Stimulated activated CD4-positive, alpha-beta T cell treated with anti-CD3 and anti-CD28 coated beads, Interleukin-2, amount 100 ng/mL, for 24 hours (primary cell): Measurements from ENCODE around the gene ABHD6.
"Not testable (repeated sequence)": the region's sequence is repeated elsewhere in the genome, so short reads cannot be mapped to it uniquely, and the experiment has no call there.

Source experiments
- DNase-seq, 2 donors: peaks; one replicate each; pipeline ENCODE4 v3.0.0-alpha.2; 2020

Gene ABHD6

GRCh38 chr3:58237238-58237940 lies at the start of gene ABHD6:
Gene ABHD6, plus strand, starts transcription at chr3:58237792. Its CDS starts 18,795 bp downstream, at chr3:58256587.
- peak; percentile 85 for DNase-seq

DNA sequence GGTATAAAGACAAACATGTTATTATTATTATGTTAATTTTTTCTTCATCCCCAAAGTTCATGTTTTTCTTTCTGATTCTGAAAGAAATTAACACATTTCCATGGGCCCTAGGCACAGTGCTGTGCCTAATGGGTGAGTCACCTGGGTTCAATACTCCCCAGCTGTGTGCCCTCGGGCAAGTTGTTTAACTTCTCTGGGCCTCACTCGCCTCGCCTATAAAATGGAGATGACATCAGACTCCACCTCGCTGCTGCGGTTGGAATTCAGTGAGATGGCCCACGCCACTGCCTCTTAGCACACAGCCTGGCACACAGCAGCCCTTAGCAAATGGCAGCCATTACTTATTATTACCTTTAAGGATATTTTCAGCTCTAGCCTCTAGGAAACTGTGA lies 49.4 kb upstream of the ABHD6 start:
- no peak for DNase-seq

DNA sequence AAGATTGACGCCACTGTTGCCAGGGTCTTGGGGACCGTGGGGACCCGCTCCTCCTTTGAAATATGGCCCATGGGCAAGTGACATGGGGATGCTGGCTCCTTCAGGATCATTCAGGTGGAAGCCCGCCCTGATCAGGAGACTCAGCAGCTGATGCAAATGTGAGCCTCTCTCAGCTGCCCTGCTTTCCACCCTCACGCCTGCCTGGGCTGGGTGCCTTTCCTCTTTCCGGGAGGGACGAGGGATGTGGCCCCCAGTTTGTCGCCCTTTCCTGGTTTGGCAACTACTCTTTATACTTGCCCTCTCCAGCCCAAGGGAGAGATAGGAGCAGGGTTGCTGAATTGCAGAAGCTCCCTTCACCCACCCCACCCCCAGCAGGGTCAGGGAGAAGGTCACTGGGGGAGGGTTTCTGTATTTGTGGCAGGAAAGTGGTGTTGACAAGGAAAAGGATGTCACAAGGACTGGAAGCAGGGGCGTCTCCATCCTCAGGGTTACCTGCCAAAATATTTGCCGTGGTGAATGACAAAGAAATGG lies 48.6 kb upstream of the ABHD6 start:
- DNase-seq = no peak

DNA sequence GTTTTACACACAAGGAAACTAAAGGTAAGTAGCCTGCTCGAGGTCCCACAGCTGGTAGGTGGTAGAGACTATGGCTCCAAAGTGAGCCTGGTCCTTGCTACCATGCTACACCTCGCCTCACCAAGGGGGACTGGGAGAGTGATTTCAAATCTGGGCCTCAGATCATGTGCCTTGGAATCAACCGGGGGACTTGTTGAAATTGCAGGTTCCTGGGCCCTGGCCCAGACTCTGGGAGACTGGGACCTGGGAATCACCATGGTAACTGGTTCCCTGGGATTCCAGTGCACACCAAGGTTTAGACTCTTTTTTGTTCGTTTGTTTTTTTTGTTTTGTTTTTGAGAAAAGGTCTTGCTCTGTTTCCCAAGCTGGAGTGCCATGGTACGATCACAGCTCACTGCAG lies 47.9 kb upstream of the ABHD6 start:
- DNase-seq = no peak

GRCh38 chr3:58190291-58190690 lies 47.3 kb upstream of the ABHD6 start:
- no peak for DNase-seq

- DNase-seq = no peak
Observed at GRCh38 chr3:58190882-58191281, 46.7 kb upstream of the ABHD6 start.

DNA sequence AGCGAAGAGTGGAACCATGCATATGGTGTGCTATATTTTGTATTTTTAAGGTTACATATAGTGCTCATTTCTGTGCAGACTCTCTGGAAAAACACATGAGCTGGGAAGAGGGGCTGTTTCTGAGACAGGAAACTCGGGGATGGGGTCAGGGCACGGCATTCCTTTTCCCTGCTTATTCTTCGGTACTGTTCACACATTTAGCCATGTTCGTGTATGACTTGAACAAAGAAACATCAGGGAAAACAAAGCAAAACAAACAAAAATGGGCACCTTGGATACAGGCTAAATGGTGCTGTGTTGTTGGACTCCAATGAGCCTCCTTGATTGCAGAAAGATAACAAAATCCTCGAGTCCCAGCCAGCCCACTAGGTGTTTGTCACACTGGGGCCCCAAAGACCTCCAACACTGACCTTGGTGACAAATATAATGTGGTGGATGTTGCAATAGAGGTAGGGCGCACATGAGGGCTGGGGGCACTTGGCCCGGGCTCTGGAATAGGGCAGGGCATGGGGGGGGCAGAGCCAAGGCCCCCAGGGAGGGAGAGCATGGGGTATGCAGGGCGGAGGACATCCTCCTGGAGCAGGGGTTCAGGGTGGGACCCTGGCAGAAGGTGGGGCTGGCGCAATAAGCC lies 46.1 kb upstream of the ABHD6 start:
- DNase-seq = no peak

DNA sequence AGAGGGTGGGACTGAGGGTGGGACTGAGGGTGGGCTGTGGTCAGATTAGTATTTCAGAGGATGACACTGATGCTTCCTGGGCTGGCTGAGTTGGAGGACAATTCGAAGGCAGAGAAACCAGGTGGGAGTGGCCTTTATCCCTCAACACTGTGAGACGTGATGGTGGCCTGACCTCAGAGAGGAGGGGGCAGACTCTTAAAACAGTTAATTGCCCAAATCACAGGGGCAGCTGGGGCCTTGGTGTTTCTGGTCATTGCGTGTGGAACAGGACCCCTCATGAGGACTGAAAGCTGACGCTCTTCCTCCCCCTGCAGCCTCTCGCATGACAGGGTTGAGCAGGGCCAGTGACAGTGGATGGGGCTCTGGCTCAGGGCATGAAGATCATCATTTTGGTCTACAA lies 45.5 kb upstream of the ABHD6 start:
- DNase-seq = no peak

DNA sequence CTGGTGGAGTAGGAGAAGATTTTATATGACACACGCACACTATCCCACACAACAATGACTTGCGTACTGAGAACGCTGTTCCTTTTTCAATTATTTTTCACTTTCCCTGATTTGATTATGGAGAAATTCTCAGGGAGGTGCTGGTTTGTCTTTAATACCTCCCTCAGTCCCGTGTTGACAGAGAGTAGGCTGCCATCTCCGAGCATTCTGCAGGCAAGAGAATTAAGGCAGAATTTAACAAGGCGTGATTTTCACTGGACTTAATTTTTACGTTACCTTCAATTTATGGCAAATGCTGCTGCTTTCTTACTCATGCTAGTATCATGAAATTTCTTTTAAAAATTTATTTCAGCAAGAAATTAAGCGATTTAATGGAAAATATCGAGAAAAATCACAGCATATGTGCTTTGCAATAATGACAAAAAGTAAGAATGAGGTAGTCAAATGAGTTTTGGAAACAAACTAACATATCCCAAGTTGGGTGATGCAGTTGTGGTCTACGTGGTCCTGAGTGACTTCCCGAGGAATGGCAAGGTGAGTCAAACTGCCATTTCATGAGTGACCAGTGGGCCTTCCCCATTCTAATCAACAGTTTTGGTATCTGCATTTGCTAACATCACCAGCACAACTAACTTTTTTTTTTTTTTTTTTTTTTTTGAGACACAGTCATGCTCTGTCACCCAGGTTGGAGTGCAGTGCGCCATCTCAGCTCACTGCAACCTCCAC lies 43.7 kb upstream of the ABHD6 start:
- DNase-seq = no peak

GRCh38 chr3:58197588-58197987 lies 40.0 kb upstream of the ABHD6 start:
- no peak for DNase-seq

DNA sequence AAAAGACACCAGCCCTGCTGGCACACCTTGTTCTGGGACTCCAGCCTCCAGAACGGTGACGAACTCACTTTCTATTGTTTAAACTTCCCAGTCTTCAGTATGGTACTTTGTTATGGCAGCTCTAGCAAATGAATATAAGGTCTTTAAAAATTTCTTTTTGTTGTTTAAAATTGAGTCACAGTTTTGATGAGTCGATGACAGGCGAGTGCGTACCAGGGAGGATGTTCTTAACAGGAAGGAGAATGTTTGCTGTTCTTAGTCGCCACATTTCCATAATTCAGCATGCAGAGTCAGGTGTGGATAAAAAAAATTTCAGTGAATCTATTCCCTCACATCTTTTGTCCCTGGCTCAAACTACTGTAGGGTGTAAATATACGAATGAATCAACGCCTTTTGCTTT lies 39.2 kb upstream of the ABHD6 start:
- DNase-seq = no peak

GRCh38 chr3:58198804-58199203 lies 38.8 kb upstream of the ABHD6 start:
- no peak for DNase-seq

GRCh38 chr3:58200121-58200709 lies 37.4 kb upstream of the ABHD6 start:
- DNase-seq = no peak

- DNase-seq = no peak
Observed at GRCh38 chr3:58200846-58201355, 36.7 kb upstream of the ABHD6 start.

- not testable (repeated sequence) for DNase-seq
Observed at GRCh38 chr3:58201451-58201850, 36.1 kb upstream of the ABHD6 start.

- DNase-seq = no peak
Observed at GRCh38 chr3:58202917-58203360, 34.7 kb upstream of the ABHD6 start.

DNA sequence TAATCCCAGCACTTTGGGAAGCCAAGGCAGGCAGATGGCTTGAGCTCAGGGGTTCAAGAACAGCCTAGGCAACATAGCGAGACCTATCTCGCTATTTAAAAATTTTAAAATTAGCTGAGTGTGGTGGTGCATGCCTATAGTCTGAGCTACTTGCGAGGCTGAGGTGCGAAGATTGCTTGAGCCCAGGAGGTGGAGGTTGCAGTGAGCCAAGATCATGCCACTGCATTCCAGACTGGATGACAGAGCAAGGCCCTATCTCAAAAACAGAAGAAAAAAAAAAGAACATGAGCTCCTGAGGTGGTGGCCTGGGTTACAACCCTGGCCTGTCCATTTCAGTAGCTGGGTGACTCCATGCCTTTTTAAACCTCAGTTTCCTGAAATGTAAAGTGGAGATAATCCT lies 34.1 kb upstream of the ABHD6 start:
- DNase-seq = no peak

DNA sequence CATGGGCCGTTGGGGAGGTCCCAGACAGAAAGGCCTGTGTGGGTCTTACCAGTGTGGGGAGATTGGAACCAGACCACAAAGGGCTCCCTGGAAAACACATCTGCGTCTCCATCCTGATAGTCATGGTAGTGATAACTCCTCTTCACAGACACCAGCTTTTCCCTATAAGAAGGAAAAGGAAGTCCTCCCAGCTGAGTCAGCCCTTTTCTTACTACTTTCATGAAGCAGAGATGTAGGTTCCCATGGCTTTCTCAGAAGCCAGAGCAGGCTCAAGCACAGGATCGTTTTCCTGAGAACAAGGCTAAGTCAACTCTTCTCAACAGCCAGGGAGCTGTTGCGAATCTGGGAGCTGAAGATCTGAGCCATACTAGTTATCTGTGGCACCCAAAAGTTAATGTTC lies 32.9 kb upstream of the ABHD6 start:
- no peak for DNase-seq

GRCh38 chr3:58205981-58206380 lies 31.6 kb upstream of the ABHD6 start:
- no peak for DNase-seq

GRCh38 chr3:58206406-58207011 lies 31.1 kb upstream of the ABHD6 start:
- DNase-seq = peak; percentile 19 to 25

GRCh38 chr3:58207954-58208353 lies 29.6 kb upstream of the ABHD6 start:
- DNase-seq = no peak

DNA sequence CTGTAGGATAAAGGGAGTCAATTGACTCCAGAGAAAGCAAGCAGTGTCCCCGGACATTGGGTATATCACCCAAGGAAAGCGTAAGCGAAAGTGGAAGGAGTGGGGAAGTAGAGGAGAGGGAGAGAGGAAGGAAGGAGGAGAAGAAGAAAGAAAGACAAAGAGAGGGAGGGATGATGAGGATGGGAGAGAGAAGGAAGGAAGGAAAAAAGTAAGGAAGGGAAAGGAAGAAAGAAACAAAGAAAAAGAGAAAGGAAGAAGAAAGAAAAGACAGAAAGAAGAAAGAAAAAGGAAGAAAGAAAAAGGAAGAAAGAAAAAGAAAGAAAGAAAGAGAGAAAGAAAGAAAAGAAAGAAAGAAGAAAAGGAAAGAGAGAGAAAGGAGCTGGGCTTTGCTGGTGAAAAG lies 27.7 kb upstream of the ABHD6 start:
- no peak for DNase-seq
